HEK293 (cell line): ENCODE measurements around the gene TASP1.

Source experiments
- CTCF ChIA-PET: fragments of 350-600 bp; formaldehyde crosslinking; extraction: SDS; loops from one replicate; lab custom pipeline; 2021; ENCODE audit warnings: antibody characterized with exemption; lab: Yijun Ruan, JAX
- POLR2A ChIA-PET: fragments of 300-600 bp; formaldehyde crosslinking; extraction: SDS; loops from one replicate; lab custom pipeline; 2020; ENCODE audit warnings: antibody characterized with exemption, inconsistent platforms; lab: Yijun Ruan, JAX
- H3K27ac ChIP-seq: fragments of 200-500 bp; sonication (Bioruptor generic); 2 replicates; pipeline ENCODE4 v1.5.1; 2014; ENCODE audit warnings: low read depth, low read length, control low read depth, inconsistent platforms; ENCODE audit errors: extremely low read depth
- H3K36me3 ChIP-seq, 2 experiments: fragments of 200-500 bp in 1 of 2; sonication (Bioruptor generic) in 1 of 2; 1 replicate in 1 of 2; 2 replicates in 1 of 2; pipeline ENCODE4 v1.5.1; 2014 to 2017; ENCODE audit warnings: inconsistent platforms in 2 of 2, low read length in 2 of 2; ENCODE audit not compliant: control insufficient read depth in 2 of 2, insufficient read depth in 1 of 2
- H3K4me1 ChIP-seq: fragments of 200-500 bp; sonication (Bioruptor generic); 2 replicates; pipeline ENCODE4 v1.5.1; 2014; ENCODE audit warnings: mild to moderate bottlenecking, low read length, inconsistent platforms; ENCODE audit not compliant: control insufficient read depth, insufficient read depth
- H3K4me3 ChIP-seq: 2 replicates; pipeline ENCODE4 v1.5.1; 2011; ENCODE audit warnings: low read depth, mild to moderate bottlenecking, control low read depth, low read length, moderate library complexity
- H3K9me3 ChIP-seq: fragments of 200-500 bp; sonication (Bioruptor generic); 2 replicates; pipeline ENCODE4 v1.5.1; 2014; ENCODE audit warnings: low read depth, low read length, inconsistent platforms; ENCODE audit not compliant: control insufficient read depth, insufficient read depth
- BCL11A ChIP-seq: fragments of 450-650 bp; formaldehyde crosslinking; IDR thresholded peaks from 2 replicates; pipeline ENCODE4 v1.5.1; 2016; ENCODE audit warnings: low read depth, missing biosample characterization, missing genetic modification characterization
- EGR2 ChIP-seq: fragments of 450-650 bp; formaldehyde crosslinking; IDR thresholded peaks from 2 replicates; pipeline ENCODE4 v1.5.1; 2016; ENCODE audit warnings: low read depth, missing biosample characterization, missing genetic modification characterization
- GFI1B ChIP-seq: fragments of 450-650 bp; formaldehyde crosslinking; IDR thresholded peaks from 2 replicates; pipeline ENCODE4 v1.5.1; 2016; ENCODE audit warnings: missing biosample characterization, missing genetic modification characterization
- GLI2 ChIP-seq: fragments of 450-650 bp; formaldehyde crosslinking; IDR thresholded peaks from 2 replicates; pipeline ENCODE4; 2017; ENCODE audit warnings: missing biosample characterization, missing genetic modification characterization, low read depth, borderline replicate concordance
- IKZF3 ChIP-seq: fragments of 450-650 bp; IDR thresholded peaks from 2 replicates; pipeline ENCODE4 v1.5.0; 2018; ENCODE audit warnings: missing biosample characterization, mild to moderate bottlenecking, missing genetic modification characterization, moderate library complexity
- OSR2 ChIP-seq: fragments of 450-650 bp; formaldehyde crosslinking; IDR thresholded peaks from 2 replicates; pipeline ENCODE4 v1.5.1; 2016; ENCODE audit warnings: missing biosample characterization, missing genetic modification characterization
- ZEB2 ChIP-seq: fragments of 450-650 bp; formaldehyde crosslinking; IDR thresholded peaks from 2 replicates; pipeline ENCODE4 v1.5.1; 2016; ENCODE audit warnings: missing biosample characterization, missing genetic modification characterization
- ZFP37 ChIP-seq: fragments of 450-650 bp; formaldehyde crosslinking; IDR thresholded peaks from 2 replicates; pipeline ENCODE4 v1.5.1; 2016; ENCODE audit warnings: missing biosample characterization, missing genetic modification characterization
- ZFP69B ChIP-seq: fragments of 450-650 bp; formaldehyde crosslinking; IDR thresholded peaks from 2 replicates; pipeline ENCODE4 v1.5.1; 2016; ENCODE audit warnings: missing biosample characterization, missing genetic modification characterization
- ZNF112 ChIP-seq: fragments of 450-650 bp; formaldehyde crosslinking; IDR thresholded peaks from 2 replicates; pipeline ENCODE4 v1.5.0; 2017; ENCODE audit warnings: missing biosample characterization, missing genetic modification characterization
- ZNF16 ChIP-seq: fragments of 450-650 bp; formaldehyde crosslinking; IDR thresholded peaks from 2 replicates; pipeline ENCODE4 v1.5.1; 2016; ENCODE audit warnings: low read depth, missing biosample characterization, missing genetic modification characterization
- ZNF221 ChIP-seq: fragments of 450-650 bp; formaldehyde crosslinking; IDR thresholded peaks from 2 replicates; pipeline ENCODE4 v1.5.1; 2017; ENCODE audit warnings: missing biosample characterization, missing genetic modification characterization, borderline replicate concordance
- ZNF302 ChIP-seq: fragments of 450-650 bp; formaldehyde crosslinking; IDR thresholded peaks from 2 replicates; pipeline ENCODE4 v1.5.1; 2016; ENCODE audit warnings: missing biosample characterization, missing genetic modification characterization, low read depth
- ZNF311 ChIP-seq: fragments of 450-650 bp; formaldehyde crosslinking; IDR thresholded peaks from 2 replicates; pipeline ENCODE4 v1.5.1; 2017; ENCODE audit warnings: missing biosample characterization, missing genetic modification characterization, borderline replicate concordance
- ZNF324 ChIP-seq: fragments of 450-650 bp; formaldehyde crosslinking; IDR thresholded peaks from 2 replicates; pipeline ENCODE4 v1.5.1; 2016; ENCODE audit warnings: missing biosample characterization, missing genetic modification characterization
- ZNF394 ChIP-seq: fragments of 450-650 bp; formaldehyde crosslinking; IDR thresholded peaks from 2 replicates; pipeline ENCODE4 v1.5.1; 2016; ENCODE audit warnings: missing biosample characterization, missing genetic modification characterization, mild to moderate bottlenecking, moderate library complexity, borderline replicate concordance
- ZNF48 ChIP-seq: fragments of 450-650 bp; formaldehyde crosslinking; IDR thresholded peaks from 2 replicates; pipeline ENCODE4 v1.5.1; 2016; ENCODE audit warnings: missing biosample characterization, missing genetic modification characterization
- ZNF621 ChIP-seq: fragments of 450-650 bp; formaldehyde crosslinking; IDR thresholded peaks from 2 replicates; pipeline ENCODE4 v1.5.1; 2017; ENCODE audit warnings: missing biosample characterization, missing genetic modification characterization
- ZNF654 ChIP-seq: fragments of 450-650 bp; formaldehyde crosslinking; IDR thresholded peaks from 2 replicates; pipeline ENCODE4 v1.5.1; 2016; ENCODE audit warnings: low read depth, missing biosample characterization, missing genetic modification characterization
- ZNF843 ChIP-seq: fragments of 450-650 bp; formaldehyde crosslinking; IDR thresholded peaks from 2 replicates; pipeline ENCODE4 v1.5.1; 2016; ENCODE audit warnings: missing biosample characterization, missing genetic modification characterization
- TF ChIP-seq, protein P1 (sequence below): fragments of 450-650 bp; IDR thresholded peaks from 2 replicates; pipeline ENCODE4 v1.5.1; 2018; ENCODE audit warnings: missing biosample characterization, mild to moderate bottlenecking, missing genetic modification characterization
- TF ChIP-seq, protein P2 (sequence below): fragments of 450-650 bp; formaldehyde crosslinking; IDR thresholded peaks from 2 replicates; pipeline ENCODE4 v1.5.0; 2017; ENCODE audit warnings: missing biosample characterization, missing genetic modification characterization, borderline replicate concordance
- TF ChIP-seq, protein P3 (sequence below): fragments of 450-650 bp; formaldehyde crosslinking; IDR thresholded peaks from 2 replicates; pipeline ENCODE4 v1.5.1; 2016; ENCODE audit warnings: missing biosample characterization, missing genetic modification characterization
- TF ChIP-seq, protein P4 (sequence below): fragments of 450-650 bp; formaldehyde crosslinking; IDR thresholded peaks from 2 replicates; pipeline ENCODE4 v1.5.1; 2017; ENCODE audit warnings: missing biosample characterization, missing genetic modification characterization
- TF ChIP-seq, protein P5 (sequence below): fragments of 450-650 bp; formaldehyde crosslinking; IDR thresholded peaks from 2 replicates; pipeline ENCODE4 v1.5.1; 2016; ENCODE audit warnings: missing biosample characterization, missing genetic modification characterization

TASP1 gene

DNA sequence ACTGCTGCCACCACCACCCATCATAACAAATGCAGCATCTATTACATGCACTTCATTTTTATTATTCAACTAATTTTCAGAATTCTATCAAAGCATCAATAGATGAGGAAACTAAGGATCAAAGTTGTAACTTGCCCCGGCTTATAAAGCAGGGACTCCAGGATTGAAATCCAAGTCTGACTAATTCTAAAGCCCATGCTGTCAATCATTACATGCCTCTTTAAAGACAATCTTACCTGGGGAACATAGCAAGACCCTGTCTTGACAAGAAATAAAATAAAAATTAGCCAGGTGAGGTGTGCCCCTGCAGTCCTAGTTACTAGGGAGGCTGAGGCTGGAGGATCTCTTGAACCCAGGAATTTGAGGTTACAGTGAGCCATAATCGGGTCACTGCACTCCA, 235.3 kb downstream of the TASP1 start:
- POLR2A ChIA-PET, result no interaction called here
- H3K27ac ChIP-seq, result no peak overlapping the region

DNA sequence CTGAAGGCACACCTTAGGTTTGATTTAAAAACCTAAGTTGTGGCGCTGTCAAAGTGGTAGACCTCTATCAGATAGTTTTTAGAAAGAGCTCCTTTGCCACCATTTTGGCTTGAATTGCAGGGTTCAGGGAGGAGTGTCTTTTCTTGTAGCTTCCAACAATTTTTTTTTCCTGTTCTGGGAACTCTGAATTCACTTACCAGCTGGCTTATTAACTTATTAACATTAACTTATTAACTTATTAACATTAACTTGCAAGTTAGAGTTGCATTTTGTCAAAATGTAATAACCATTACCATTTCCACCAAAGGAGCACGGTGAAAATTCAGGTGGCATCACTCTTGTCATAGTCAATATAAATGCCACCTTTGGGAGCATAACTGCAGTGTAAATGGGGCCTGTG, 235.7 kb downstream of the TASP1 start:
- H3K4me3 ChIP-seq, result no peak overlapping the region
- H3K36me3 ChIP-seq, result no peaks in the 10 kb centered on the region
- H3K4me1 ChIP-seq, result 0 out of 2 replicates have a peak, but pooled peaks cover 3% of the 10 kb centered on the region
- CTCF ChIA-PET, result no interaction called here
- POLR2A ChIA-PET, result no interaction called here
- no peaks in the 10 kb centered on the region for H3K9me3 ChIP-seq
- H3K27ac ChIP-seq, result no peak overlapping the region
- no peak for TF ChIP-seq ZNF324 (tag by site-specific recombination)
- TF ChIP-seq ZNF311, result no peak
- TF ChIP-seq, protein P1, sequence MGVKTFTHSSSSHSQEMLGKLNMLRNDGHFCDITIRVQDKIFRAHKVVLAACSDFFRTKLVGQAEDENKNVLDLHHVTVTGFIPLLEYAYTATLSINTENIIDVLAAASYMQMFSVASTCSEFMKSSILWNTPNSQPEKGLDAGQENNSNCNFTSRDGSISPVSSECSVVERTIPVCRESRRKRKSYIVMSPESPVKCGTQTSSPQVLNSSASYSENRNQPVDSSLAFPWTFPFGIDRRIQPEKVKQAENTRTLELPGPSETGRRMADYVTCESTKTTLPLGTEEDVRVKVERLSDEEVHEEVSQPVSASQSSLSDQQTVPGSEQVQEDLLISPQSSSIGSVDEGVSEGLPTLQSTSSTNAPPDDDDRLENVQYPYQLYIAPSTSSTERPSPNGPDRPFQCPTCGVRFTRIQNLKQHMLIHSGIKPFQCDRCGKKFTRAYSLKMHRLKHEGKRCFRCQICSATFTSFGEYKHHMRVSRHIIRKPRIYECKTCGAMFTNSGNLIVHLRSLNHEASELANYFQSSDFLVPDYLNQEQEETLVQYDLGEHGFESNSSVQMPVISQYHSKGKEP (tag by site-specific recombination), result no peak
- TF ChIP-seq ZNF302 (tag by site-specific recombination), result no peak
- no peak for TF ChIP-seq ZNF221 (tag by site-specific recombination)
- TF ChIP-seq, protein P2, sequence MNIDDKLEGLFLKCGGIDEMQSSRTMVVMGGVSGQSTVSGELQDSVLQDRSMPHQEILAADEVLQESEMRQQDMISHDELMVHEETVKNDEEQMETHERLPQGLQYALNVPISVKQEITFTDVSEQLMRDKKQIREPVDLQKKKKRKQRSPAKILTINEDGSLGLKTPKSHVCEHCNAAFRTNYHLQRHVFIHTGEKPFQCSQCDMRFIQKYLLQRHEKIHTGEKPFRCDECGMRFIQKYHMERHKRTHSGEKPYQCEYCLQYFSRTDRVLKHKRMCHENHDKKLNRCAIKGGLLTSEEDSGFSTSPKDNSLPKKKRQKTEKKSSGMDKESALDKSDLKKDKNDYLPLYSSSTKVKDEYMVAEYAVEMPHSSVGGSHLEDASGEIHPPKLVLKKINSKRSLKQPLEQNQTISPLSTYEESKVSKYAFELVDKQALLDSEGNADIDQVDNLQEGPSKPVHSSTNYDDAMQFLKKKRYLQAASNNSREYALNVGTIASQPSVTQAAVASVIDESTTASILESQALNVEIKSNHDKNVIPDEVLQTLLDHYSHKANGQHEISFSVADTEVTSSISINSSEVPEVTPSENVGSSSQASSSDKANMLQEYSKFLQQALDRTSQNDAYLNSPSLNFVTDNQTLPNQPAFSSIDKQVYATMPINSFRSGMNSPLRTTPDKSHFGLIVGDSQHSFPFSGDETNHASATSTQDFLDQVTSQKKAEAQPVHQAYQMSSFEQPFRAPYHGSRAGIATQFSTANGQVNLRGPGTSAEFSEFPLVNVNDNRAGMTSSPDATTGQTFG (tag by site-specific recombination), result no peak
- TF ChIP-seq ZNF48 (tag by site-specific recombination), result no peak
- no peak for TF ChIP-seq GFI1B (tag by site-specific recombination)
- no peak for TF ChIP-seq EGR2 (tag by site-specific recombination)
- no peak for TF ChIP-seq ZNF394 (tag by site-specific recombination)
- TF ChIP-seq ZNF654 (tag by site-specific recombination), result no peak
- no peak for TF ChIP-seq IKZF3
- no peak for TF ChIP-seq ZNF621 (tag by site-specific recombination)
- no peak for TF ChIP-seq ZFP37 (tag by site-specific recombination)

More for the DNA sequence above, 235.3 kb downstream of the TASP1 start:
- no peaks in the 10 kb centered on the region for H3K36me3 ChIP-seq
- no peak for TF ChIP-seq ZNF16 (tag by site-specific recombination)
- TF ChIP-seq OSR2 (tag by site-specific recombination), result no peak
- no peak for TF ChIP-seq ZFP69B
- TF ChIP-seq, protein P3, sequence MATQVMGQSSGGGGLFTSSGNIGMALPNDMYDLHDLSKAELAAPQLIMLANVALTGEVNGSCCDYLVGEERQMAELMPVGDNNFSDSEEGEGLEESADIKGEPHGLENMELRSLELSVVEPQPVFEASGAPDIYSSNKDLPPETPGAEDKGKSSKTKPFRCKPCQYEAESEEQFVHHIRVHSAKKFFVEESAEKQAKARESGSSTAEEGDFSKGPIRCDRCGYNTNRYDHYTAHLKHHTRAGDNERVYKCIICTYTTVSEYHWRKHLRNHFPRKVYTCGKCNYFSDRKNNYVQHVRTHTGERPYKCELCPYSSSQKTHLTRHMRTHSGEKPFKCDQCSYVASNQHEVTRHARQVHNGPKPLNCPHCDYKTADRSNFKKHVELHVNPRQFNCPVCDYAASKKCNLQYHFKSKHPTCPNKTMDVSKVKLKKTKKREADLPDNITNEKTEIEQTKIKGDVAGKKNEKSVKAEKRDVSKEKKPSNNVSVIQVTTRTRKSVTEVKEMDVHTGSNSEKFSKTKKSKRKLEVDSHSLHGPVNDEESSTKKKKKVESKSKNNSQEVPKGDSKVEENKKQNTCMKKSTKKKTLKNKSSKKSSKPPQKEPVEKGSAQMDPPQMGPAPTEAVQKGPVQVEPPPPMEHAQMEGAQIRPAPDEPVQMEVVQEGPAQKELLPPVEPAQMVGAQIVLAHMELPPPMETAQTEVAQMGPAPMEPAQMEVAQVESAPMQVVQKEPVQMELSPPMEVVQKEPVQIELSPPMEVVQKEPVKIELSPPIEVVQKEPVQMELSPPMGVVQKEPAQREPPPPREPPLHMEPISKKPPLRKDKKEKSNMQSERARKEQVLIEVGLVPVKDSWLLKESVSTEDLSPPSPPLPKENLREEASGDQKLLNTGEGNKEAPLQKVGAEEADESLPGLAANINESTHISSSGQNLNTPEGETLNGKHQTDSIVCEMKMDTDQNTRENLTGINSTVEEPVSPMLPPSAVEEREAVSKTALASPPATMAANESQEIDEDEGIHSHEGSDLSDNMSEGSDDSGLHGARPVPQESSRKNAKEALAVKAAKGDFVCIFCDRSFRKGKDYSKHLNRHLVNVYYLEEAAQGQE, result no peak
- TF ChIP-seq, protein P4, sequence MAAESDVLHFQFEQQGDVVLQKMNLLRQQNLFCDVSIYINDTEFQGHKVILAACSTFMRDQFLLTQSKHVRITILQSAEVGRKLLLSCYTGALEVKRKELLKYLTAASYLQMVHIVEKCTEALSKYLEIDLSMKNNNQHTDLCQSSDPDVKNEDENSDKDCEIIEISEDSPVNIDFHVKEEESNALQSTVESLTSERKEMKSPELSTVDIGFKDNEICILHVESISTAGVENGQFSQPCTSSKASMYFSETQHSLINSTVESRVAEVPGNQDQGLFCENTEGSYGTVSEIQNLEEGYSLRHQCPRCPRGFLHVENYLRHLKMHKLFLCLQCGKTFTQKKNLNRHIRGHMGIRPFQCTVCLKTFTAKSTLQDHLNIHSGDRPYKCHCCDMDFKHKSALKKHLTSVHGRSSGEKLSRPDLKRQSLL (tag by site-specific recombination), result no peak
- TF ChIP-seq GLI2 (tag by site-specific recombination), result no peak
- no peak for TF ChIP-seq ZNF311
- TF ChIP-seq ZEB2, result no peak
- TF ChIP-seq ZNF112 (tag by site-specific recombination), result no peak
- TF ChIP-seq ZNF843 (tag by site-specific recombination), result no peak
- TF ChIP-seq BCL11A (tag by site-specific recombination), result no peak
- TF ChIP-seq, protein P5, sequence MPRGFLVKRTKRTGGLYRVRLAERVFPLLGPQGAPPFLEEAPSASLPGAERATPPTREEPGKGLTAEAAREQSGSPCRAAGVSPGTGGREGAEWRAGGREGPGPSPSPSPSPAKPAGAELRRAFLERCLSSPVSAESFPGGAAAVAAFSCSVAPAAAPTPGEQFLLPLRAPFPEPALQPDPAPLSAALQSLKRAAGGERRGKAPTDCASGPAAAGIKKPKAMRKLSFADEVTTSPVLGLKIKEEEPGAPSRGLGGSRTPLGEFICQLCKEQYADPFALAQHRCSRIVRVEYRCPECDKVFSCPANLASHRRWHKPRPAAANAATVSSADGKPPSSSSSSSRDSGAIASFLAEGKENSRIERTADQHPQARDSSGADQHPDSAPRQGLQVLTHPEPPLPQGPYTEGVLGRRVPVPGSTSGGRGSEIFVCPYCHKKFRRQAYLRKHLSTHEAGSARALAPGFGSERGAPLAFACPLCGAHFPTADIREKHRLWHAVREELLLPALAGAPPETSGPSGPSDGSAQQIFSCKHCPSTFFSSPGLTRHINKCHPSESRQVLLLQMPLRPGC, result no peak
- TF ChIP-seq, all 188 proteins: peak for 0
- Histone ChIP-seq H3K4me1 (0 out of 2 replicates have a peak, but pooled peaks cover 3% of the 10 kb centered on the region), H3K4me3 (no peak overlapping the region), H3K9me3 (no peaks in the 10 kb centered on the region)
- CTCF ChIA-PET, result no interaction called here
